ENCODE measurements around the gene ADCY4.
A peak's percentile ranks its signal among the peaks of the same experiment; 100 is the strongest.

The ADCY4 gene

DNA sequence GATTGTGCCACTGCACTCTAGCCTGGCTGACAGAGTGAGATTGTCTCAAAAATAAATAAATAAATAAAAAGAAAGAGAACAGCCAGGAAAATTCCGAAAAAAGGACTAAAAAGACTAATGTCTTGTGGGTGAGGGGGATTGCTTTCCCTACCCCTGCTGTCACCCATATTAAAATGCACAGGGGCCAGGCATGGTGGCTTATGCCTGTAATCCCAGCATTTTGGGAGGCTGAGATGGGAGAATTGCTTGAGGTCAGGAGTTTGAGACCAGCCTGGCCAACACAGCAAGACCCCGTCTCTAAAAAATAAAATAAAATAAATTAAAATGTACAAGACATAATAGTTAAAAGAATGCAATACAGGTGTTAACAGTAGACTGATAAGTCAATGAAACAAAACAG, 41.3 kb downstream of the ADCY4 start:
- no peak for DNase-seq

DNA sequence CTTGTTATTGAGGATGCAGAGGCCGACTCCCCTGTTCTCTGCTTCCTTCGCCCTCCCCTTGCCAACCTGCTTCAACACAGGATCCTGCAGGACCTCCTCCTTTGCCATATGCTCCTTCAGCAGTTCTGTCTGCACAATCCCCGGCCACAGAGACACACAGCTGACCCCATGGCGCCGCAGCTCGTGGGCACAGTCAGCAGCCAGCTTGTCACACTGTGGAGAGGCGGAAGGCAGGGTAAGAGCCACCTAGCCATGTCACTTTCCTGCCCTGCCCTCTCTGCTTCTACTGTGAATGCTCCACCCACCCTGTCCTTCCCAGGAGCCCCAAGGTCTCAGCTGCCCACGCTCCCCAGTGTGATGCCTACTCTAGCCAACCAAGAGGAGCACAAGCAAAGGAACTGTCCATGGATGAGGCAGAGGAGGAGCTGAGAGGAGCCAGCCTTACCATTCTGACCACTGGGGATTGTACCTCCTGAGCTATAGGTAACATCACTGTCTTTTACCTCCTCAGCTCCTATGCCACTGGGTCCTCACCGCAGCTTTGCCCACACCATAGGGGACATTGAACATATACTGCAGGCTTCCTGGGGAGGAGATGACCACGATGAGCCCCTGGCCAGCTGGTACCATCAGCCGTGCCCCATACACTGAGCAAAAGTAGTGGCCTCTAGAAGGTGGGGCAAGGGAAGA, 42.6 kb downstream of the ADCY4 start:
- no peak for DNase-seq

DNA sequence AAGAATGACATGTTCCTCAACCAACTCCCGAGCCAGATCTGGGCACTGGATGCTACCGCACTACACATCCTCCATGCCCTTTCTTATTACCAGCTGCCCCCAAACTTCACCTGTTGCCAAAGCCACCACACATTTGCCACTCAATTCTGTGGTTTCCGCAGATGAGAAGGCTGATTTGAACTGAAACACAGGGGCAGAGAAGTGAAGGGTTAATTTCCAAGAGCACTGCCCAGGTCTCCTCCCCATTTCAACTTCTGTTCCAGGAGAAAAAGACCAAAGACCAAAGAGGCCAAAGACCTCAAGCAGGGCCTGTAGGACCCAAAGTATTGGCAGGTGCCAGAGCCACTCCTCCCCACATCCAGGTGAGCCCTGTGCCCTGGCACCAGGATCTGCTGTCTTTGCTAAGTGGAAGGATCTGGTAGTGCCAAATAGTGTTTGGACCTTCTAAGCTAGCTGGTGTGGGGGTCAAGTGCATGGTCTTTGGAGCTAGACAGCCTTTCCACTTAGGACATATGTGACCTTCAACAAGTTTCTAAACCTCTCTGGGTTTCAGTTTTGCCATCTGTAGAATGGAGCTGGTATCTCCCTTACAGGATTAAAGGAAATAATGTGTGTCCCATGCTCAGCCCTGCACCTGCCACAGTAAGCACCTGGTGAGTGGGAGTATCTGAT, 43.3 kb downstream of the ADCY4 start:
- no peak for DNase-seq

DNA sequence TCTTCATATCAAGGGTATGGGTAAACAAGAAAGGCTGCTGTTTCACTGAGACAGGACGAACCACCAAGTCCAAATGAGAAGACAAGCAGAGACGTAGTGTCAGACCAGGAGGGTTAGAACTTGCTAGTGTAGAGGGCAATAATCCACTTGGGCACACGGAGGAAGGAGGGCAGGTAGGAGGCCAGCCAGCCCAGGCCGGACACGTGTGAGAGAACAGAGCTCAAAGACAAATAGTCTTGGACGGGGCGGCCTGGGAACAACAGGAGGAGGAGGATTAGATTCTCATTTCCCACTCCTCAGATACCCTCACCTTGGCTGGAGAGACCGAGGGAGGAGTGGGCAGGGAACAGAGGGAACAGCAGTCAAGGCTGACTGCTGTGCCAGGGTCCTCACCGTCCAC, 44.1 kb downstream of the ADCY4 start:
- DNase-seq = no peak

DNA sequence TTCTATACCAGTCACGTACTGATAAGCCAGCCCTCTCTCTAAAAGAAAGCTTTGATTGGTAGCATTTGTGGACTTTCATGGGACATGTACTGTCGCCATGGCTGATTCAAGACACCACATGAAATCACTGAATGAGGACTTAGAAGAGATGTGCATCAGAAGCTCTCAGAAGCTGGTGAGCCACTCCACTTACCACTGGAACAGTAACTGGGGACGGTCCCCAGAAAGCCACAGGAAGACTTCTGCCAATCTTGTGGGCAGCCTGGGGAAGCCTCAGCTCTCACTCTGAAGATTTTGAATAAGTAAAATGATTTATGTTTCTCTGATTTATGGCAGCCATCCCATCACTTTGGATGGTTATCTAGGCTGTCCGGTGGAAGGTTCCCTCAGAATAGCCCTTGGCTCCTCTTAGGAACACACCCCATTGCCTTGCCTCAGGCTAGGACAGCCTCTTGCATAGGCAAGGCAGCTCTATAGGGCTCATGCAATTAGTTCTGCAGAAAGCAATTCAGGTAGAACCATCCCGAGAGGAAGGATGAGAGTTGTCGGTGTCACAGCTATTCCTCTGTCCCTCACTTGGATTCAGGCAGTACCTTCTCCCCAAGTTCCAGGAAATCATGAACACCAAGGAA, 45.1 kb downstream of the ADCY4 start:
- no peak for DNase-seq

DNA sequence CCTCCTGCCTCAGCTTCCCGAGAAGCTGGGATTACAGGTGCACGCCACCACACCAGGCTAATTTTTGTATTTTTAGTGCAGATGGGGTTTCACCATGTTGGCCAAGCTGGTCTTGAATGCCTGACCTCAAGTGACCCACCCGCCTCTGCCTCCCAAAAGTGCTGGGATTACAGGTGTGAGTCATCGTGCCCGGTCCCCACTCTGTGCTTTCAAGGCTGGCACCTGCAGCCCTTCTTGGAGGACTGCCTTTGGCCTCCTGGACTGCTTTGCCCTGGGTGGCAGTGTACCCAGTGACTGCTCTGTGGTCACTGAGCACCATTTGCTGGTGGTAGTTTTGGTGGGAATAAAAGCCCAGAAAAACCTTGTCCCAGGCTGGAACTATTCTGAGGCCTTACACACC, 47.9 kb downstream of the ADCY4 start:
- DNase-seq = no peak

DNA sequence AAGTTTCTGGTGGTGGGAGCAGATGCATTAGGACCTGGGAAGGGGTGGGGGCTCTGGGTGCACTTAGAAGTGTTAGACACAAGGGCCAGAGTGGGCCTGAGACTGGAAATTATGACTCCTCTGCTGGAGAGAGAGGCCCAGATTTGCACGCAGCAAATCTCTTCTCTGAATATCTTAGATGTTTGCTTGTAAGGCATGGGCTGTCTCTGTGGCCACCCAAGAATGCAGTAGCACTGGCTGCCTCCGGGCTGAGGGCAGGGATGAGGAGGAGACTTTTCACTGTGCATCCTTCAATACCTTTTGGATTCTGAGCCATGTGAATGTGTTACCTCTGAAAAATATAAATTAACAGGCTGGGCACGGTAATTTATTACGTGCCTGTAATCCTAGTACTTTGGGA, 49.5 kb downstream of the ADCY4 start:
- no peak for DNase-seq

DNA sequence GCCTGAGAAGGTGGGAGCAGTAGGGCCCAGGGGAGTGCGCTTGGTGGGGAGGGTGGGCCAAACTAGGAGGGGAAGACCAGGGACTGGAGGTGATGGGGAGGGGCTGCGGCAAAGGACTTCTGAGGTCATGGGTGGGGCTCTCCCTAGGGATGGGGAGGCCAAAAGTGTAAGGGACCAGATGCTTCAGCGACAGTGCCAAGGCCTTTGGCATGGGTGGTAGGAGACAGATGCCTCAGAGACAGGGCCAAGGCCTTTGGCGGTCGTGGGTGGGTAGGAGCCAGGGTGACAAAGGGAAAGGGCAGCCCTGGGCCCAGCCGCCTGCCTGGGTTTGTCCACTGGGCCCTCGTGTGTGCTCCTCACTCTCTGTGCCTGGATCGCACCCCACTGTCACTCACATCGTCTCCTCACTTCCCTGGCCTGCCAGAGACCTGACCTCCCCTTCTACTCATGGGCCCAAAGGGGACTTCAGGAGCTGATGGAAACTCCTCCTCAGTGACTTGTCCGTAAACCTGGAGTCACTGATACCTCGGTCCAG, 50.3 kb downstream of the ADCY4 start:
- no peak for DNase-seq

DNA sequence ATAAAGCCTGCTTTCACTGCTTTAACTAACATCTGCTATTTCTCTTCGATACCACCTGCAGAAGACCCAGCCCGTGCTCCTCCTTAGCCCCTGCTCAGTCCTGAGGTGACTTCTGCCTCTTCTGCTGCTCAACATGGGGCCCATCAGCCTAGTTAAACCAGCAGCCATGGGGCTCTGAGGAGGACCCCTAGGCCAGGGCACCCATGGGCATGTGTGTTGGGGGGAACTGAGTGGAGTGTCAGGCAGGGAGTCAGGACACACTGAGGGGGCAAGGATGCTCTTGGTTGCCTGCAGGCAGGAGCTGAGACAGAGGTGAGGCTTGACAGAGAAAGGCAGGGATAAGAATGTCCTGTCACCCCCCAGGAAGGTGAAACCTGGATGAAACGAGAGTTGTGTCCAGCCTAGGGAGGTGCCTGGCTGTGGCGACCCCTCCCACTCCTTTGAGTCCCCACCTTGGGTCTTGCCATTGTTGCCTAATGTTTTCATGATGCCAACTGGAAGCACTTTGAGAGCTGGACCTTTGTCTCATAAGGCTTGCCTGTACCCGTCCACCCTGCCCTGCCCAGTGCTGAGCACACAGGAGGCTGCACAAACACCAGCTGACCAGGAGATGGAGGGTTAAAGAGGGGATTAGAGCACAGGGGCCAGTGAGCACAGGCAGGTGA, 50.9 kb downstream of the ADCY4 start:
- no peak for DNase-seq

DNA sequence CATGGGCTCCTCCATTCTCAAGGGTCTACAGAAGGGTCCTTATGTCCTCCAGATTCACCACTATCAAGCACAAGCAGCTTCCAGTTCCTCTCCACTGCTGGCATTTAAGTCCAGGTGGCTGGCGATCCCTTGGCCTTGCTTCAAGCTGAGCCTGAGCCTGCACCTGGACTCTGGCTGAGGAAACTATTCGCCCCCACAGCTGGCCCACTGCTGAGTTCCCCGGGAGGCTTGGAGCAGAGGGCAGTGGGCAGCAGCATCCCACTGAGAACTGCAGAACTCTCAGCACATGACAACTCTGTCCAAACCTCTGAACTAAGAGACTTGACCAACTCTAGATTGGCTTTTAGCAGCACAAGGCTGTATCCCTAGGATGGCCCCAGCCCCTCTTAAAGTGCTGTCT, 52.1 kb downstream of the ADCY4 start:
- DNase-seq = no peak

DNA sequence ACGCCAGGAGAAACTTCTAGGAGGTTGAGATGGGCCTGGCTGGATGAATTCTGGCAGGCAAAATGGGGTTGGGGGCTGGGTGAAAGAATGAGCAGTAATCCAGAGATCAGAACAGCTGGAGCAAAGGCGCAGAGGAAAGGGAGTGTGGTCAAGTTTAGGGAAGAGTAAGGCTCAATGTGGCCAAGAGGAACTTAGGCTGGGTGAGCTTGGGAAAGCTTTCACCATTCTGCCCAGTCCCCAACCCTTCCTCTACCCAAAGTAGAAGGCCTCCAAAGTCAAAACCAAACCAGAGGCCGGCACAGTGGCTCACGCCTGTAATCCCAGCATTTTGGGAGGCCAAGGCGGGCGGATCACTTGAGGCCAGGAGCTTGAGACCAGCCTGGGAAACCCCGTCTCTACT, 53.2 kb downstream of the ADCY4 start:
- no peak for DNase-seq

DNA sequence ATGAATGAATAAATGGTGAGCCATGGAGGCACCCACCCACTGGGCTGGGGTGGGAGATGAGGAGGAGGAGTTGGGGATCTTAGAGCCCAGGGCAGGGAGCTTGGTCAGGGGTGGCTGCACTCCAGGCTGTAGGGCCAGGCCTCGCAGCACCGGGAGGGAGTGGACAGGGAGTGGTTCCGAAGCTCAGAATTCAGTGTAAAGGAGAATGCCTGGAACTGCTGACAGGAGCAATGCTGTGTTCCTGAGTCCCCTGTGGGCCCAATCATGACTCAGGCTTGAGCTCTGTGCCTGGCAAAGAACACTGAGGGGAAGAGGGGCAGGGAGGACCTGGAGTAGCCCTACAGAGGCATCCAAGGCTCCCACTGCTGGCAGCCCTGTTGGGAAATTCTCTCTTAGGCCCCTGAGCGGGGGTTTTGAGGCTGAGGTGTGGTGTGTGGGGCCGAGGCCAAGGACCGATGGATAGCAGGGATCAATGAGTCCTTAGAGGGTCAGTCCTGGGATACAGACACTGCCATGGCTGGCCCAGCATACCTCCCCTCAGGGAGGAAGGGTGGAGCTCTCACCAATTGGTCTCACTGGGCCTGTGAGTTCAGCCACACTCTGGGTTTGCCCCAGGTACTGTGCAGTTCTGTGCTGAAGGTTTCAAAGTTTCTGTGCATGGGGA, 53.9 kb downstream of the ADCY4 start:
- DNase-seq = no peak

DNA sequence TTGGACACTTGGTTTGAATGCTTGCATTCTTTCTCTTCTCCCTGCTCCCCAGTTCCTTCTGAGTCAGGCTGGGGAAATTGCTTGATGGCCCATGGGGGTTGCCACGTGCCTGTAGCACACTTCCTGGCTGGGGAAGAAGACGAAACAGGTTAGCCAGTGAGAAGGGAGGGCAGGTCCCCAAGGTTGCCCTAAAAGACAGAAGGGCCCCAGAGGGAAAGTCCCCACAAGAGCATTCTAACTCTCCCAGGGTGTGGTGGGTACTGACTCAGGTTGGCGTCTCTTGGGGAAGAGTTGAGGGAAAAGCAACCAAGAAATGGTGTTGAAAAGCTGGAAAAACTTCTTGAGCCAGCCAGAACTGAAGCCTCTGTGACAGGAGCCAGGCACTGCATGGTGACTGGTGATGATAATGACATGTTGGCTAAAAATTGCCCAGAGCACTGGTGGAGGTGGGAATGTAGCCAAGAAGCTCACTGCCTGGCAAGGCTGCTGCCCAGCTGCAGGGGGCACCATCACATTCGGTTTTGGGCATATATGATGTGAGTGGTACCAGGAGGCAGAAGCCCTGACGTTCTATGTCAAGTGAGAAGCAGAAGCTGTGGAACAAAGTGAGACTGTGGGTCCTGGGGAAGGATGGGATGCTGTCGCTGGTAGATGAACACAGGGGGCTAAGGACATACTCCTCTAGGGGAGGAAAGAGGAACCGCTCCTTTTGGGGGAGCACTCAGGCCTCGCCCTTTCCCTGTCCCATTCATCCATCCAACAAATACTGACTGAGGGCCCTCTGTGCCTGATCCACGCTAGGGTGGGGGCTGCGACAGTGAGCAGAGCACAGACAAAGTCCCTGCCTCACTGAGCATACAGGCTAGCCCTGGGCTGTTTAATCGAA, 55.3 kb downstream of the ADCY4 start:
- no peak for DNase-seq

DNA sequence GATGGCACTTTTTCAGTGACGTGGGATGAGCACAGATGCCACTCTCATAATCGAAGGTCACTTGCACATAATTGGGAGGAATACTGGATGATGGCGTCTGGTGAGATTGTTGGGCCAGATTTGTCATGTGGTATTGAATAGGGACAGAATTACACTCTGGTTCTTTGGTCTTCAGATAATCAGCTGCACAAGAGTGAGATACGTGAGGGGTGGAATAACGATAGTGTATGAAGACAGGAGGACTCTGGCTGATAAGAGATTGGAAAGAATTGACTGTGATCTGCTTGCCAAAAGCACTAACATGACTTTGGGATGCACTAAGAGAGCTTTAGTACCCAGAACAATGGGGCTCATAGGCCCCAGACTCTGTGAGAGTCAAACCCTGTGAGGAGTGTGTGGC, 56.4 kb downstream of the ADCY4 start:
- DNase-seq = no peak

DNA sequence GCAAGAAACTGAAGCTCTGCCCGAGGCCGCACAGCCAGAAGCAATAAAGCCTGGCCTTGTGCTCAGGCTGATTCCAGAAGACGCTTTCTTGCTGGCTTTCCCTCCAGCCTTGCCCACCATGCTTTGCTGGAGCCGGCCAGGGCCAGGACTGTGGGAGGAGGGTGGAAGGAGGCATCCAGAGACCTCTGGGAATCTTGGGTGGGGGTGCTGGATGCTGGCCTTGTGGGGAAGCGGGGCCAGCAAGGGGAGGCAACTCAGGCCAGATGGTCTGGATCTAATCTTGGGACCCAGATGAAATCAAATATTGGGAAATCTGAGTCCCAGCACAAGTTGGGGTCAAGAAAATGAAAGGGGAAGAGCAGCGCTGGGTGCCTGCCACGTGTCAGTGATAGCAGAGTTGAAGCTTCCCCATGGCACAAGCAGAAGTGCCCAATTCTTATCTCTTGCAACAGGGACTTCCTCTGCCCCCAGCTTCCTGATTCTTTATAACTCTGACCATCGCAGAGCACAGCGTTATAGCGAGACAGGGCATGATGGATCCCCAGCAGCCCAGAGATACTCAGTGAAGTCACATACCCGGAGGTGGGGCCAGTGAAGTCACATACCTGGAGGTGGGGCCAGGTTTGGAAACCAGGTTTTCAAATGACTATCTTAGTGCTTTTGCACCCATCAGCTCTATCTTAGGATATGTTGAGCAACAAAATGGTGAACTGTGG, 57.1 kb downstream of the ADCY4 start:
- DNase-seq = no peak

DNA sequence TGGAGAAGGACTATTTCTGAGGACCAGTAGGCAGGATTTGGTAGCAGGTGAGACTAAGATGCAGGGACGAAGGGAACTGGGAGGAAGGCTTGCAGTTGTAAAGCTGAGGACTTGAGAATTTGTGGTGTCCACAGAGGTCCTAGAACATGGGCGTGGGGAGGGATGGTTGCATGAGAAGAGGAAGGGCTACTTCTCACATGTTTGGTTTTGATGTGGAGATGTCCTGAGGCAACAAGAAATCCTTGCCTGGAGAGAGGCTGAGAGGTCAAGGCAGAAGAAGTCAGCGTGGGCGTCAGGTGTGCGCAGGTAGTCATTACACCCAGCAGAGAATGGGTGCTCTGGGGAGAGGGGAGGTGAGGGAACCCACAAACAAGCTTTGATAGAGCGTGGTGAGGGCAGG, 57.8 kb downstream of the ADCY4 start:
- DNase-seq = no peak

DNA sequence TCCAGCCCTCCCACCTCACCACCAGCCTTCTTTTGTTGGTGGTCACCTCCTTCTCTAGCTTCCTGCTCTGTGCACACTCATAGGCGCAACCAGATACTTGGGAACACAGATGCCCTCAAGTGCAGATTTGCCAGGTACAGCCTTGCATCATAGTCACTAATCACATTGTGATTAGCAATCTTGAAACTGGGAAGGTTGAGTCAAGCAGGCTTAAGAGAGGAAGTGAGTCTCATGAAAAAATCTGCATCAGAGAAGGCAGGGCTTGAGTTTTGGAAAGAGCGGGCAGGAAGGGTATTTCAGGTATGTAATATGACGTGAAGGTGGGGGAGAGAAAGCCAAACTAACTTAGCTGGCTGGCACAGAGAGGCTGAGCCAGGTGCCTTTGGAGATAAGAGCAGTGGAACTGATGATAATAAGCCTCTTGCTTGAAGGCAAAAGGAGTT, 60.7 kb downstream of the ADCY4 start:
- DNase-seq = peak; percentile 31

DNA sequence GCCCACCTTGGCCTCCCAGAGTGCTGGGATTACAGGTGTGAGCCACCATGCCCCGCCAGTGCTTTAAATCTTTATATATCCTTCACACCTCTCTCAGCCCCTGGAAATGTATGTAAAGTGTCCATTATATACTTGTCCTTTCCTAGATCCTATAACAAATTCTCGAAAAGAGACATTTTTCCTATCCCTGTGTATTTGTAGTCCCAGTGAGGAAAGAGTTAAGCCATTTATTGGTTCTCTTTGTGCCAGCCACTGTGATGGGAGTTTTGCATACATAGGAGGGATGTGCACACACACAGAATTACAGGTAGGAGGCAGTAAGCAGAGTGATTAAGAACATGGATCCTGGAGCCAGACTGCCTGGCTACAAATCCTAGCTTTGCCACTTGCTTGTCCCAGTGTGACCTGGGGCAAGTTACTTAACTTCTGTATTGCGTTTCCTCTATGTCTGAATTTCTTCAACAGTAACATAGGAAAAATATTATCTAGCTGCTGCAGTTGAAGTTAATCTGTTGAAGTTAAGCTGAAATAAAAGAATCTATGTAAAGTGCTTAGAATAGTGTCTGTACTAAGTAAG, 61.4 kb downstream of the ADCY4 start:
- DNase-seq = peak; percentile 72

DNA sequence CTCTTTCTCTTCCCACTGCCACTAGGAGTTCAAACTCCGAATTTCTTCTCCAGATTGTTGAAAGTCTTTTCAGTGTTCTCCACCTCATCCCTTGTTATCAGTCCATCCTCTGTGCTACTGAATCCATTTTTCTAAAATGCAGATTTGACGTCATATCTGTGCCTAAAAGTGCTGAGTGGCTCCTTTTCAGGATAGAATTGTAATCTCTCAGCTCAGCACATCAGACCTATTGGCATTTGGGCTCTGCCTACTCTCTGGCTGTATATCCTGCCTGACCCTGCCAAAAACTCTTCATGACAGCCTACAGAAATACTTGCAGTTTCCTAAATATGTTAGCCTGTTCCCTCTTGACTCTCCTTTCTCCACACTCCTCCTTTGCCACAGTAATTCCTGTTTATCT, 62.4 kb downstream of the ADCY4 start:
- no peak for DNase-seq

DNA sequence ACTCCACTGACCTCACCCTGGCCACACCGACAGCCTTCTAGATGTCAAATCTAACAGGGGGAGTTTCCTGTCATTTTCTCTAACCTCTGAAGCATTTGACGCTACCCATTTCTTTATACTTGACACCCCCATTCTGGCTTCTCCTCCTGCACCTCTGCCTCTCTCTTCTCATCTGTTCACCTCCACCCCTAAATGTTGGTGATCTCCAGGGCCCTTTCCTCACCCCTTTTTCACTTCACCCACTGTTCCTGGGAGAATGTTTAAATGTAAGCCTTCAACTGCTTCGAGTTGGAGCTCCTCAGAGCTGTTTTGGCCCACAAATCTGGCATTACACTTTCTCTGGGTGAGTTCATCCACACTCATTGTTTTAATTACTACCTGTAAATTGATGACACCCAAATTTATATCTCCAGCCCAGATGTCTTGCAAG, 63.0 kb downstream of the ADCY4 start:
- DNase-seq = no peak
